Measurements from ENCODE around the gene CR2. TPM values are rescaled to one million over a fixed set of nuclear protein-coding genes. Genes with fewer than 3 reads are reported as not detected.

The CR2 gene
- total RNA-seq, 1 donor from 2014 or later: not detected

DNA sequence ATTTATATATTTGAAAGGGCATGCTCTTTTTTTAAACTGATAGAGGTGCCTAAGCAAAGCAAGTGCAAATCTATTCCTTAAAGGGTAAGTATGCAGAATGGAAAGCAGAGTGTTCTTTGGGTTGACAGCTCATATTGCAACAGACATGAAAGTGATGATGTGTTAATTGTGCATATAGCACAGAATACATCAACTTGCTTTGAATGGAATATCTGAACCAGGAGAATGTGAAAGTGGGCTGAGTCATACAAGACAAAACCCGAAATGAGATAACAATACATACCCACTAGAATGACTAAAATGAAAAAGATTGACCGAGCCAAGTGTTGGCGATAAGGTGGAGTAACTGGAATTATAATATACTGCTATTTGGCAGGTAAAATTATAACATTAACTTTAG lies 46.2 kb downstream of the CR2 start:
- peaks cover 35 to 37% (median 35%) of the 10 kb centered on the region in 3 donors for H3K27me3 ChIP-seq (ENCODE audit: control insufficient read depth in 3 of 3, insufficient read depth in 3 of 3, low read length in 3 of 3)

DNA sequence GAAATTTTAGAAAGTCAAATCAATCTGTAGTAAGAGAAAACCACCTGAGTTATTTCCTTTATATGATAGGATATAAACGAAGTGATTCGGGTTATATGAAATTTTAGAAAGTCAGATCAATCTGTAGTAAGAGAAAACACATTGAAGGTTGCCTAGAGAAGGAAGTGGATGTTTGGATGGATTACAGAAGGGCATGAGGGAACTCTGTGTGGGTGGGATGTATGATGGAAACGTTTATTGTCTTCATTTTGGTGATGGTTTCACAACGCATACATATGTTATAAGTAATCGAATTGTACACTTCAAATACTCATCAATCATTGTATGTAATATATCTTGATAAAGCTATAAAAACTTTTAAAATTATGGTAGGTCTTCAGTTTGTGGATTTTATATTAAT lies 46.9 kb downstream of the CR2 start:
- H3K9me3 ChIP-seq (ENCODE audit: control insufficient read depth in 3 of 3, low read length in 3 of 3): no peaks in the 10 kb centered on the region
- H3K4me1 ChIP-seq (ENCODE audit: control insufficient read depth in 3 of 3, insufficient read depth in 3 of 3, low read length in 3 of 3): no peaks in the 10 kb centered on the region
- no peaks in the 10 kb centered on the region for H3K36me3 ChIP-seq (ENCODE audit: control insufficient read depth in 3 of 3, insufficient read depth in 3 of 3, low read length in 3 of 3)
- no peak overlapping the region for H3K27ac ChIP-seq (ENCODE audit: low read depth, low read length)
- no peak overlapping the region for H3K4me3 ChIP-seq (ENCODE audit: low read length in 3 of 3)
- H3K9ac ChIP-seq (ENCODE audit: low read depth in 1 of 3, low read length in 3 of 3): no peak overlapping the region
- peaks cover 29 to 30% (median 29%) of the 10 kb centered on the region in 3 donors for H3K27me3 ChIP-seq (ENCODE audit: control insufficient read depth in 3 of 3, insufficient read depth in 3 of 3, low read length in 3 of 3)

More for the DNA sequence above, 46.2 kb downstream of the CR2 start:
- H3K9ac ChIP-seq (ENCODE audit: low read depth in 1 of 3, low read length in 3 of 3): no peak overlapping the region
- H3K4me3 ChIP-seq (ENCODE audit: low read length in 3 of 3): no peak overlapping the region
- H3K36me3 ChIP-seq (ENCODE audit: control insufficient read depth in 3 of 3, insufficient read depth in 3 of 3, low read length in 3 of 3): no peaks in the 10 kb centered on the region
- no peaks in the 10 kb centered on the region for H3K9me3 ChIP-seq (ENCODE audit: control insufficient read depth in 3 of 3, low read length in 3 of 3)
- H3K4me1 ChIP-seq (ENCODE audit: control insufficient read depth in 3 of 3, insufficient read depth in 3 of 3, low read length in 3 of 3): peaks cover 0 to 4% (median 0%) of the 10 kb centered on the region in 3 donors
- H3K27ac ChIP-seq (ENCODE audit: low read depth, low read length): no peak overlapping the region

DNA sequence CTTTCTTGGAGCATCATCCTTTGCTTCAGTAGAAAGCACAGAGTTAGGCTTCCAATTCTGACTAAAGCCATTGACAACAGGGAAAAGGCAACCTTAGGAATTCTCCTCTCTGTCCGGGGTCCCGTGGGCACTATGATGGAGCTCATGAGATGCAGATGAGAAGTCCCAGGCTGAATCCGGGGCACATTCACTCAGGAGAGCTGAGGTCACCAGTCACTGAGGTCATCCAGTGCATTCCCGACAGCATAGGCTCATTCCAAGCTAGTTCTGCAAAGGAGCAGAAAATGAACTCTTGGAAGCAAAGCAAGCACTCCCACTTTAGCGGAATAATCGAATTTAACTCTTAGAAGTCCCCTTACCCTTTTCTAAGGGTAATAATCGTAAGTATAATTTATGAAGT lies 48.6 kb downstream of the CR2 start:
- Histone ChIP-seq H3K4me3 (ENCODE audit: low read length in 3 of 3) (no peak overlapping the region), H3K4me1 (ENCODE audit: control insufficient read depth in 3 of 3, insufficient read depth in 3 of 3, low read length in 3 of 3) (no peaks in the 10 kb centered on the region), H3K9ac (ENCODE audit: low read depth in 1 of 3, low read length in 3 of 3) (no peak overlapping the region), H3K27me3 (ENCODE audit: control insufficient read depth in 3 of 3, insufficient read depth in 3 of 3, low read length in 3 of 3) (peaks cover 17 to 20% (median 18%) of the 10 kb centered on the region in 3 donors), H3K9me3 (ENCODE audit: control insufficient read depth in 3 of 3, low read length in 3 of 3) (no peaks in the 10 kb centered on the region), H3K27ac (ENCODE audit: low read depth, low read length) (no peak overlapping the region), H3K36me3 (ENCODE audit: control insufficient read depth in 3 of 3, insufficient read depth in 3 of 3, low read length in 3 of 3) (no peaks in the 10 kb centered on the region)

DNA sequence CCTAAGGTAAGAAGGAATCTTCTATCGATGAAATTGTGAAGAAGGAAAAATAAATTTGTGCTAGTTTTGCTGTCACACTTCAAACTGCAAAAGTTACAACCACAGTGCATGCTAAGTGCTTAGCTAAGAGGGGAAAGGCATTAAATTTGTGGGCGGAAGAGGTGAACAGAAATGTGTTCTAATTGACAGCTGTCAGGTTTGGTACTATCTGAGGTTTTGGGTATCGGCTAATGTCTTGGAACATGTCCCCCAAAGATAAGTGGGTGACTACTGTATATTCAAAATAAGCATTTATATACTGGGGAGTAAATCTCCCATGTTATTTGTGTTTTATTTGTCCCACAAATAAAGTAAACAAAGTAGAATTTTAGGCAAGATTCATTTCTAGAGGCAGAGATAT lies 49.8 kb downstream of the CR2 start:
- Histone ChIP-seq H3K9ac (ENCODE audit: low read depth in 1 of 3, low read length in 3 of 3) (no peak overlapping the region), H3K27ac (ENCODE audit: low read depth, low read length) (no peak overlapping the region), H3K4me3 (ENCODE audit: low read length in 3 of 3) (no peak overlapping the region), H3K4me1 (ENCODE audit: control insufficient read depth in 3 of 3, insufficient read depth in 3 of 3, low read length in 3 of 3) (no peaks in the 10 kb centered on the region), H3K36me3 (ENCODE audit: control insufficient read depth in 3 of 3, insufficient read depth in 3 of 3, low read length in 3 of 3) (no peaks in the 10 kb centered on the region), H3K9me3 (ENCODE audit: control insufficient read depth in 3 of 3, low read length in 3 of 3) (no peaks in the 10 kb centered on the region), H3K27me3 (ENCODE audit: control insufficient read depth in 3 of 3, insufficient read depth in 3 of 3, low read length in 3 of 3) (peaks cover 14 to 18% (median 15%) of the 10 kb centered on the region in 3 donors)

DNA sequence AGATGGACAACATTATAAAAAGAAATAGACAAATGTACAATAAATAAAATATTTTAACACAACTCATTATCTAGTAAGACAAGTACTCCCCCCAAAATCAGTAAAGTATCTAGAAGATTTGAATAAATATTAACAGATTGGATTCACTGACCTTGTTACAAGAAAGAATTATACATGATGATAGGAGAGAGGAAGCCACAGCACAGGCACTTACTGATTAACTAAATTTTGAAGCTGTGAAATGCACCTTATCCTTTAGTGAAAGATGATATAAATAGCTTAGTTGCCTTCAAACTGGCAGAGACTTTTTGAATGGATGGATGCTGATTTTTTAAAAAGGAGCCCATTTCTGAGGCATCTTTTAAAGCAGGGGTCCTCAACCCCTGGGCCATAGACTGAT lies 50.3 kb downstream of the CR2 start:
- Histone ChIP-seq H3K36me3 (ENCODE audit: control insufficient read depth in 3 of 3, insufficient read depth in 3 of 3, low read length in 3 of 3) (no peaks in the 10 kb centered on the region), H3K27me3 (ENCODE audit: control insufficient read depth in 3 of 3, insufficient read depth in 3 of 3, low read length in 3 of 3) (peaks cover 14 to 17% (median 15%) of the 10 kb centered on the region in 3 donors), H3K27ac (ENCODE audit: low read depth, low read length) (no peak overlapping the region), H3K9ac (ENCODE audit: low read depth in 1 of 3, low read length in 3 of 3) (no peak overlapping the region), H3K9me3 (ENCODE audit: control insufficient read depth in 3 of 3, low read length in 3 of 3) (no peaks in the 10 kb centered on the region), H3K4me3 (ENCODE audit: low read length in 3 of 3) (no peak overlapping the region), H3K4me1 (ENCODE audit: control insufficient read depth in 3 of 3, insufficient read depth in 3 of 3, low read length in 3 of 3) (no peaks in the 10 kb centered on the region)

DNA sequence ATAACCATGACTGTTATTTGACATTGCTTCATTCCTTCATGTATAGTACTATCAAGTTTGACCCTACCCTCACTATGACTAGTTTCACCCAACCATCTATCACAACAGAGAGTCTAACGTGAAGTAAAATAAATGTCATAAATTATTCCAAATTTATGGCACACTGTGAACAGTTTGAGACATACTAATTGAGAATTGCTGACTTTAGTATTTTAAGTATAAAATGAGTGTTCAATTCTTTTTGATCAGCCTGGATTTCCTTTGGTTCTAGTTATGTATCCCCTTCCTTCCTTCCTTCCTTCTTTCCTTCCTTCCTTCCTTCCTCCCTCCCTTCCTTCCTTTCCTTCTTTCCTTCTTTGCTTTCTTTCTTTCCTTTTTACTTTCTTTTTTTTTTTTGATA lies 56.3 kb downstream of the CR2 start:
- Histone ChIP-seq H3K4me3 (ENCODE audit: low read length in 3 of 3) (no peak overlapping the region), H3K4me1 (ENCODE audit: control insufficient read depth in 3 of 3, insufficient read depth in 3 of 3, low read length in 3 of 3) (no peaks in the 10 kb centered on the region), H3K9ac (ENCODE audit: low read depth in 1 of 3, low read length in 3 of 3) (no peak overlapping the region), H3K36me3 (ENCODE audit: control insufficient read depth in 3 of 3, insufficient read depth in 3 of 3, low read length in 3 of 3) (no peaks in the 10 kb centered on the region), H3K27me3 (ENCODE audit: control insufficient read depth in 3 of 3, insufficient read depth in 3 of 3, low read length in 3 of 3) (peaks cover 4 to 6% (median 4%) of the 10 kb centered on the region in 3 donors), H3K9me3 (ENCODE audit: control insufficient read depth in 3 of 3, low read length in 3 of 3) (no peaks in the 10 kb centered on the region), H3K27ac (ENCODE audit: low read depth, low read length) (no peak overlapping the region)

DNA sequence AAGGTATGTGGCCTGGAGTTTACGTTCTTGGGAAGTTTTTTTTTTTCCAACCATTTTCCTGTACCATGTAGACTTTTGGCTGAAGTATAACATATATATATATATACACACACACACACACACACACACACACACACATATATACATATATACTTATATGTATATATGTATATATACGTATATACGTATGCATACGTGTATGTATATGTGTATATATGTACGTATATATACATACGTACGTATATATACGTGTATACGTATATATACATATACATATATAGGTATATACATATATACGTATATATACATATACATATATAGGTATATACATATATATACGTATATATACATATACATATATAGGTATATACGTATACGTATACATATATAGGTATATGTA lies 60.8 kb downstream of the CR2 start:
- no peaks in the 10 kb centered on the region for H3K36me3 ChIP-seq (ENCODE audit: control insufficient read depth in 3 of 3, insufficient read depth in 3 of 3, low read length in 3 of 3)
- no peaks in the 10 kb centered on the region for H3K4me1 ChIP-seq (ENCODE audit: control insufficient read depth in 3 of 3, insufficient read depth in 3 of 3, low read length in 3 of 3)
- no peak overlapping the region for H3K27ac ChIP-seq (ENCODE audit: low read depth, low read length)
- no peak overlapping the region for H3K4me3 ChIP-seq (ENCODE audit: low read length in 3 of 3)
- no peaks in the 10 kb centered on the region for H3K9me3 ChIP-seq (ENCODE audit: control insufficient read depth in 3 of 3, low read length in 3 of 3)
- H3K27me3 ChIP-seq (ENCODE audit: control insufficient read depth in 3 of 3, insufficient read depth in 3 of 3, low read length in 3 of 3): peaks cover 0 to 2% (median 0%) of the 10 kb centered on the region in 3 donors
- no peak overlapping the region for H3K9ac ChIP-seq (ENCODE audit: low read depth in 1 of 3, low read length in 3 of 3)

DNA sequence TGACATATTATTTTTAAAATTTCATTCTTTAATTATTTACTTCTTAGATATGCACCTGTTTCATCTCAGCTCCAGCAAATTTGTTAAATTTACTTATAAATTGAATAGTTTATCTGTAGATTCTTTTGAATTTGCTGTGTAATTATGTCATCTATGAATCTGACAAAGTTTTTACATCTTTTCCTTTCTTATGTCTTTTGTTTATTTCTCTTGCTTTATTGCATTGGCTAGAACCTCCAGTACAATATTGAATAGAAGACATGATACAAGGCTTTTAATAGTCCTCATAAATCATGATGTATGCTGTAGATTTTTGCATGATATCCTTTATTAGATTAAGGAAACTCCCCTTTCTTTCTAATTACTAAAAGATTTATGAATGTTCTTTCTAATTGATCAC lies 62.6 kb downstream of the CR2 start:
- Histone ChIP-seq H3K4me1 (ENCODE audit: control insufficient read depth in 3 of 3, insufficient read depth in 3 of 3, low read length in 3 of 3) (no peaks in the 10 kb centered on the region), H3K4me3 (ENCODE audit: low read length in 3 of 3) (no peak overlapping the region), H3K9me3 (ENCODE audit: control insufficient read depth in 3 of 3, low read length in 3 of 3) (no peaks in the 10 kb centered on the region), H3K27me3 (ENCODE audit: control insufficient read depth in 3 of 3, insufficient read depth in 3 of 3, low read length in 3 of 3) (no peaks in the 10 kb centered on the region), H3K27ac (ENCODE audit: low read depth, low read length) (no peak overlapping the region), H3K9ac (ENCODE audit: low read depth in 1 of 3, low read length in 3 of 3) (no peak overlapping the region), H3K36me3 (ENCODE audit: control insufficient read depth in 3 of 3, insufficient read depth in 3 of 3, low read length in 3 of 3) (no peaks in the 10 kb centered on the region)

DNA sequence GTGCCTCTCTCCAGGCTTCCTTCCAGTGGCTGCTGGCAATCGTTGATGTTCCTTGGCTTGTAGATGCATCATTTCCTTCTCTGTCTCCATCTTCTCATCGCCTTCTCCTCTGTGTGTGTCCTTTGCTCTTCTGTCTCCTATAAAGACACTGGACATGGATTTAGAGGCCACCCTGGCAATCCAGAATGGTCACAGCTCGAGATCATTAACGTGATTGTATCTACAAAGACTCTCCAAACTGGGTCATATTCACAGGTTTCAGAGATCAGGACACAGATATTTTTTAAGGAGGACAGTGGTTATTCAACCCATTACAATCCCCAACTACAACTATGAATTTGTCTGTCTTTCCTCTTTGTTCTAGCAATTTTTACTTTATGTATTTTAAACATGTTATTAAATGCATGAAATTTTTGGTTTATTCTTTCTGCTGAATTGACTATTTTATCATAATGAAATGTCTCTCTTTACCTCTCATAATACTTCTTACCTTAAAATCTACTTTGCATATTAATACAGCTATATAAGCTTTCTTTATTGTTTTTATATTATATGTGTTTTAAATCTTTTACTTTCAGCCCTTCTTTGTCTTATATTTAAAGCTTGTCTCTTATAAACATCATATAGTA lies 64.6 kb downstream of the CR2 start:
- no peaks in the 10 kb centered on the region for H3K4me1 ChIP-seq (ENCODE audit: control insufficient read depth in 3 of 3, insufficient read depth in 3 of 3, low read length in 3 of 3)
- no peak overlapping the region for H3K4me3 ChIP-seq (ENCODE audit: low read length in 3 of 3)
- no peak overlapping the region for H3K27ac ChIP-seq (ENCODE audit: low read depth, low read length)
- no peaks in the 10 kb centered on the region for H3K9me3 ChIP-seq (ENCODE audit: control insufficient read depth in 3 of 3, low read length in 3 of 3)
- no peaks in the 10 kb centered on the region for H3K36me3 ChIP-seq (ENCODE audit: control insufficient read depth in 3 of 3, insufficient read depth in 3 of 3, low read length in 3 of 3)
- no peaks in the 10 kb centered on the region for H3K27me3 ChIP-seq (ENCODE audit: control insufficient read depth in 3 of 3, insufficient read depth in 3 of 3, low read length in 3 of 3)
- H3K9ac ChIP-seq (ENCODE audit: low read depth in 1 of 3, low read length in 3 of 3): no peak overlapping the region

DNA sequence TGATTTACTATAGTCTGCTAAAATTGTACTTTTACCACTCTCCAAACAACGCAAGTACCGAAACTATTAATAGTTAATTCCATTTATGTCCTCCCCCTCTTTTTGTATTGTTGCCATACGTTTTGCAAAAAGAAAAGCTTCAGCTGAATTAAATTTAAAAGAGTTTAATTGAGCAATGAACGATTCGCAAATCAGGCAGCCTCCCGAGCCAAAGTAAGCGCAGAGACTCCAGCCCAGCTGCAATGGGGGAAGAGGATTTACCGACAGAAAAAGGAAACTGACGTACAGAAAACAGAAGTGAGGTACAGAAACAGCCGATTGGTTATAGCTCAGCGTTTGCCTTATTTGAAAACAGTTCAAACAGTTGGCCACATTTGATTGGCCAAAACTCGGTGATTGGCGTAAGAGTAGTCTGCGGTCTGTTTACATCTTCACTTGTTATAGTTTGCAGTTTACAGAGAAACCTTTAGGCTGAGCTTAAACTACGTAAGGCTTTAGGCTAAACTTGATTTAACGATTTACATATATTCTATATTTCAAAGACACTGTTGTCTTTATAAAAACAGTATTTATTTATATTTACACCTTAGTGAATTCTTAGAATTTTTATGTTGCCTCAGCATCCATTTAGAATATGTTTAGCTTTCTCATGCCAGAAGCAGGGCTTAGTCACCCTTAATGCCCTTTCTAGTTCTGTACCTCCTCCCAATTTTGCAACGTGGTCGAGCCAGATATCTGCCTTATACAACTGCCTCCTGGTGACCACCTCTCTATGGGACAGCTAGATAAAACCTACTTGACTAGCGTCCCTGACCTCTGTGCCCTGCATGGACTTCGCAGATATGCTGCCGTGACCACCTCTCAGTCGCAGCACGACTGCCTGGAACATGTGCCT lies 65.6 kb downstream of the CR2 start:
- no peak overlapping the region for H3K9ac ChIP-seq (ENCODE audit: low read depth in 1 of 3, low read length in 3 of 3)
- H3K27me3 ChIP-seq (ENCODE audit: control insufficient read depth in 3 of 3, insufficient read depth in 3 of 3, low read length in 3 of 3): no peaks in the 10 kb centered on the region
- no peak overlapping the region for H3K27ac ChIP-seq (ENCODE audit: low read depth, low read length)
- no peaks in the 10 kb centered on the region for H3K36me3 ChIP-seq (ENCODE audit: control insufficient read depth in 3 of 3, insufficient read depth in 3 of 3, low read length in 3 of 3)
- no peaks in the 10 kb centered on the region for H3K4me1 ChIP-seq (ENCODE audit: control insufficient read depth in 3 of 3, insufficient read depth in 3 of 3, low read length in 3 of 3)
- no peaks in the 10 kb centered on the region for H3K9me3 ChIP-seq (ENCODE audit: control insufficient read depth in 3 of 3, low read length in 3 of 3)
- H3K4me3 ChIP-seq (ENCODE audit: low read length in 3 of 3): no peak overlapping the region

All from skeletal muscle tissue (tissue), 4 donors.